Activated CD8-positive, alpha-beta T cell treated with anti-CD3 and anti-CD28 coated beads, Interleukin-2, amount 10 ng/mL, durations not matched to agents 7 days and 5 days (primary cell): ENCODE measurements around the gene USP19. TPM values are rescaled to one million over a fixed set of nuclear protein-coding genes. Genes with fewer than 3 reads are reported as not detected.
A peak's percentile ranks its signal among the peaks of the same experiment; 100 is the strongest.

Source experiments
- ATAC-seq: fragments of 150-1000 bp; cut with Tn5 transposase; one replicate; pipeline ENCODE4 v1.10.0; 2021; ENCODE audit warnings: moderate library complexity
- CTCF ChIA-PET: fragments of 350-600 bp; sonication (Branson Sonifier 250); formaldehyde crosslinking; loops from one replicate; lab custom pipeline; 2021; ENCODE audit warnings: antibody characterized with exemption; lab: Charles Lee
- POLR2A ChIA-PET: fragments of 350-600 bp; sonication (Branson Sonifier 250); formaldehyde crosslinking; loops from one replicate; lab custom pipeline; 2021; ENCODE audit warnings: antibody characterized with exemption; lab: Charles Lee
- DNase-seq: peaks from one replicate; pipeline ENCODE4 v3.0.0-alpha.2; 2020
- H3K27ac Mint-ChIP-seq: one replicate; pipeline ENCODE4 v1.8.0; 2021; ENCODE audit warnings: mild to moderate bottlenecking, mixed read lengths
- H3K27me3 Mint-ChIP-seq: one replicate; pipeline ENCODE4 v1.8.0; 2021; ENCODE audit warnings: low read depth, mixed read lengths
- H3K36me3 Mint-ChIP-seq: one replicate; pipeline ENCODE4 v1.8.0; 2021; ENCODE audit warnings: low read depth, mixed read lengths
- H3K4me1 Mint-ChIP-seq: one replicate; pipeline ENCODE4 v1.8.0; 2021; ENCODE audit warnings: low read depth, mixed read lengths
- H3K4me3 Mint-ChIP-seq: one replicate; pipeline ENCODE4 v1.8.0; 2021; ENCODE audit warnings: mild to moderate bottlenecking, mixed read lengths
- H3K9me3 Mint-ChIP-seq: one replicate; pipeline ENCODE4 v1.8.0; 2022; ENCODE audit warnings: mixed read lengths; ENCODE audit not compliant: insufficient read depth
- total RNA-seq, 2 experiments: library from RNA; stranded (reverse); gene quantifications; one replicate each; pipeline ENCODE4 v1.2.3, GENCODE V29; 2021

Gene USP19, protein sequence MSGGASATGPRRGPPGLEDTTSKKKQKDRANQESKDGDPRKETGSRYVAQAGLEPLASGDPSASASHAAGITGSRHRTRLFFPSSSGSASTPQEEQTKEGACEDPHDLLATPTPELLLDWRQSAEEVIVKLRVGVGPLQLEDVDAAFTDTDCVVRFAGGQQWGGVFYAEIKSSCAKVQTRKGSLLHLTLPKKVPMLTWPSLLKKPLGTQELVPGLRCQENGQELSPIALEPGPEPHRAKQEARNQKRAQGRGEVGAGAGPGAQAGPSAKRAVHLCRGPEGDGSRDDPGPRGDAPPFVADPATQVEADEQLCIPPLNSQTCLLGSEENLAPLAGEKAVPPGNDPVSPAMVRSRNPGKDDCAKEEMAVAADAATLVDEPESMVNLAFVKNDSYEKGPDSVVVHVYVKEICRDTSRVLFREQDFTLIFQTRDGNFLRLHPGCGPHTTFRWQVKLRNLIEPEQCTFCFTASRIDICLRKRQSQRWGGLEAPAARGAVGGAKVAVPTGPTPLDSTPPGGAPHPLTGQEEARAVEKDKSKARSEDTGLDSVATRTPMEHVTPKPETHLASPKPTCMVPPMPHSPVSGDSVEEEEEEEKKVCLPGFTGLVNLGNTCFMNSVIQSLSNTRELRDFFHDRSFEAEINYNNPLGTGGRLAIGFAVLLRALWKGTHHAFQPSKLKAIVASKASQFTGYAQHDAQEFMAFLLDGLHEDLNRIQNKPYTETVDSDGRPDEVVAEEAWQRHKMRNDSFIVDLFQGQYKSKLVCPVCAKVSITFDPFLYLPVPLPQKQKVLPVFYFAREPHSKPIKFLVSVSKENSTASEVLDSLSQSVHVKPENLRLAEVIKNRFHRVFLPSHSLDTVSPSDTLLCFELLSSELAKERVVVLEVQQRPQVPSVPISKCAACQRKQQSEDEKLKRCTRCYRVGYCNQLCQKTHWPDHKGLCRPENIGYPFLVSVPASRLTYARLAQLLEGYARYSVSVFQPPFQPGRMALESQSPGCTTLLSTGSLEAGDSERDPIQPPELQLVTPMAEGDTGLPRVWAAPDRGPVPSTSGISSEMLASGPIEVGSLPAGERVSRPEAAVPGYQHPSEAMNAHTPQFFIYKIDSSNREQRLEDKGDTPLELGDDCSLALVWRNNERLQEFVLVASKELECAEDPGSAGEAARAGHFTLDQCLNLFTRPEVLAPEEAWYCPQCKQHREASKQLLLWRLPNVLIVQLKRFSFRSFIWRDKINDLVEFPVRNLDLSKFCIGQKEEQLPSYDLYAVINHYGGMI (N-terminal part only)
- 10 to 100 TPM; 58.0 to 60.4 TPM for total RNA-seq

DNA sequence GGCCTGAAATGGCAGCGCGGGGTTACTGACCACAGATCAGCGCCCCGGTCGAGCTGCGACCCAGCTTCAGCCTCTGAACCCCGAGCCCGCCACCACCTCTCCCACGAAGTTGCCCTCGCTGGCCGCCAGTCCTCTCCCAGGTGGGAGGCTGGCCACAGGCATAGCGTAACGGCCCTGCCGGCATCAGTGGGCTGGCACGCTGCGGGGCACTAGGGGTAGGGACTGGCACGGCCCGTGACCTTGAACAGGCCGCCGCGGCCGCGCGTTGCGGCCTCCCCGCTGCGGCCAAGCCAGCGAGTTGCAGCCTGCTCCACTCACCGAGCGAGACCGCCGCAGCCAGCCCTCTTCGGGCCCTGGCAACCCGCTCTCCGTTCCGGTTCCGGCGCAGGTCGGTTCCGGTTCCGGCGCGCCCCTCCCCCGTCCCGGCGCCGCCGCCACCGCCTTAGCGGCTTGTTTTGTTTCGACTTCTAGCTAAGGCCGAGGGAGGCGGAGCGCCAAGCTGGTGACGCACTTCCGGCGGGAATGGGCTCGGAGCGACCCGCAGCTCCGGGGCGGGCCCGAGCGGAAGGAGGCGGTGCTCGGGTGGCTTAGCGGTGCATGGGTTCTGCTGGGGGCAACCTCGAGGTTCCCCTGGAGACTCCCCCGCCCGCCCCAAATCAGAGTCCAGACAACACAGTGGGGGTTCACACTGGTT, at the start of gene USP19:
Gene USP19 (minus strand): TSS at position 386 of the 694 bp plus-strand sequence. CDS start 1,678 bp downstream, outside the sequence.
- Mint-ChIP-seq H3K4me3 (peak within 1 kb of the TSS; percentile 89), H3K36me3 (peaks cover 32% of the 10 kb centered on the region), H3K27ac (peak within 1 kb of the TSS; percentile 95), H3K27me3 (no peaks in the 10 kb centered on the region), H3K4me1 (peaks cover 24% of the 10 kb centered on the region), H3K9me3 (no peaks in the 10 kb centered on the region)
- peak; percentile 91 for ATAC-seq
- DNase-seq: peak; percentile 95
- POLR2A ChIA-PET: interaction anchor here (0.5 to 4.8 kb wide), 15 partner anchors 12 to 345 kb away, joined by 3 to 65 read pairs (median 4); partner anchors contain the start of genes CCDC71, NDUFAF3, QARS1 and QRICH1
- CTCF ChIA-PET: interaction anchor here (0.9 to 2.4 kb wide), 9 partner anchors 9 to 133 kb away, joined by 3 to 11 read pairs (median 6); partner anchors contain the start of genes KLHDC8B and QRICH1

DNA sequence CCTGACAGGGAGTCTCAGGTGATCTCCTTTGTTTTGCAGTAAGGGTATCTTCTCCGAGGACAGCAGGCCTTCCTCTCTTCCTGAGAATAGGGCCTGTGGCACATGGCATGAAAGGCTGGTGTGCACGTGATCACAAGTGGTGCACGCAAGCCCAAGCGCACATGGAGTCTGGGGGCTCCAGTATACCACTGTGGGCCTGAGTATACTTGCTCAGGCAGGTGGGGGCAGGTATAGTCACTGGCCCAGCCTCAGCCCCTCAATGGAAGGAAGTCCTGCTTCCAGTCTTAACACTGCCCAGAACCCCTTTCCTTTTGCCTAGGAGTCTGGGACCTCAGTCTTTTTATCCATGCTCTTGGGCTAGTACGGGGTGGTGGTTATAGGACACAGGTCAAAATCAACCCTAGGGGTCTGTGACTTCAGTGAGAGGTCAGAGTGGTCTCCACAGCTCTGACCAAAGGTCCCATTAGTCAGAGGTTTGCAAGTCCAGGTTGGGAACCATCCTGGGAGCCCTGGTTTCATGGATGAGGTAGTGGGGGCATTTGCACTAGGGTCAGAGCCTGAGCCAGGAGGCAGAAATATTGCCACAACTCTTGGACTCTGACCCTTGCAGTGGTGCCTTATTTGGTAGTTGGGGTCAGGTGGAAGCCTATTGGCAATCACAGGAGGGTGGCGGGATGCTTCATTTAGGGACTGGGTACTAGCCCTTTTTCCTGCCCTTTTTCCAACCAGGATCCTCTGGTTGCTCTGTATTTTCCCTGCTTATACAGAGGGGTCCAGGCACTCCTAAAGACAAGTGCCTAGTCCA, 46.3 kb upstream of the USP19 start:
- ATAC-seq: no peak
- ChIA-PET CTCF (interaction anchor here (1.7 kb wide), 1 partner anchor 373 kb away, joined by 4 read pairs; no protein-coding TSS in a partner anchor), POLR2A (interaction anchor here (1.7 to 2.3 kb wide), 2 partner anchors 46 to 73 kb away, joined by 4 to 15 read pairs; partner anchors contain the start of genes QRICH1 and USP19)
- Mint-ChIP-seq H3K4me3 (peak overlapping the region; percentile 86), H3K27ac (peak overlapping the region; percentile 93), H3K27me3 (no peaks in the 10 kb centered on the region), H3K4me1 (peaks cover 43% of the 10 kb centered on the region), H3K9me3 (no peaks in the 10 kb centered on the region), H3K36me3 (peaks cover 35% of the 10 kb centered on the region)
- DNase-seq: no peak

DNA sequence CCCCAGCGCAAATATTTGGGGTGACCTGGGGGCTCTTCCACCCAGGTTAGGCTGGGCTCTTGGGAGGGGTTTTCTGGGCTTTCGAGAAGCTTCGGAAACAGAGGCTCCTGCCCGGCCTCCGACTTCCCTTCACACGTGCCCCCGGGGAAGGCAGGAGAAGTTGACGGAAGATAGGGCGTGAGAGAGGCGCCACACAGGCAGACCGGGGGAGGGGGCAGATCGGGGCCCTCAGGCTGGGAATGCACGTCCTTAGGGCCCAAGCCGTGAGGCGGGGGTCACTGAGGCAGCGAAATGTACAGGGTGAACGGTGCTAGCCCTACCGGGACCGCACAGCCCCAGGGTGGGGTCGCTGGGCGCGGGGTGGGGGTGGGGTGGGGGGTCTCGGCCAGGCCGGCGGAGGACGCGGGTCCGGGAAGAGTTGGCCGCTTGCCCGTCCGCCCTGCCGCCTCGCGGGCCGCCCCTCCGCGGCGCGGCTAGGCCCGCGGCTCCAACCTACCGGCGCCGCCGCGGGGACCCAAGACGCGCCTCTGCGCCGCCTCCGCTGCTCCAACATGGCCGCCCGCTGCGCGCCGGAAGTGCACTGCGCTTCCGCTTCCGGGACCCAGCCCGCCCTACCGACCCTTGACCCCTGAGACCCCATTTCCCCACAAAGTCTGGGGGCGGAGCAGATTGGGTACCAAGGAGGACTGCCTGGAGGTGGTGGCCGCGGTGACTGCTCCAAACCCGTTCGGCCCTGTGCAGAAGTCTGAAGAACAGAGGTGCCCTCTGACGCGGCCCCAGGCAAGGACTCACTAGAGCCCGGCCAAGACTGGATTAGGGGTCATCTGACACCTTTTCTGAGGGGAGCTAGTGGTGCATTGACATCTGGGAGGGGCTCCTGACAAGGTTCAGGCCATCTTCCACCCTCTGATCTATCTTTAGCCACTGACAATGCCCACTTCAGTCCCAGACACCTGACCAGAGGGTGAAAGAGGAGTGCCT, 45.4 kb upstream of the USP19 start, which contains the start of gene CCDC71:
Gene CCDC71 (minus strand): TSS at position 561 of the 981 bp plus-strand sequence. CDS start 2,123 bp downstream, outside the sequence.
- peaks cover 49% of the 10 kb centered on the region for H3K4me1 Mint-ChIP-seq
- no peaks in the 10 kb centered on the region for H3K27me3 Mint-ChIP-seq
- ChIA-PET POLR2A (interaction anchor here (0.7 to 2.3 kb wide), 6 partner anchors 12 to 174 kb away, joined by 3 to 15 read pairs (median 4); partner anchors contain the start of genes NDUFAF3, QRICH1, USP19 and USP4), CTCF (interaction anchor here (1.2 kb wide), 1 partner anchor 178 kb away, joined by 4 read pairs; no protein-coding TSS in a partner anchor)
- H3K36me3 Mint-ChIP-seq: peaks cover 35% of the 10 kb centered on the region
- H3K27ac Mint-ChIP-seq: peak within 1 kb of the TSS; percentile 93
- peak within 1 kb of the TSS; percentile 92 for H3K4me3 Mint-ChIP-seq
- ATAC-seq (peak; percentile 77), DNase-seq (peak; percentile 83)
- H3K9me3 Mint-ChIP-seq: no peaks in the 10 kb centered on the region

DNA sequence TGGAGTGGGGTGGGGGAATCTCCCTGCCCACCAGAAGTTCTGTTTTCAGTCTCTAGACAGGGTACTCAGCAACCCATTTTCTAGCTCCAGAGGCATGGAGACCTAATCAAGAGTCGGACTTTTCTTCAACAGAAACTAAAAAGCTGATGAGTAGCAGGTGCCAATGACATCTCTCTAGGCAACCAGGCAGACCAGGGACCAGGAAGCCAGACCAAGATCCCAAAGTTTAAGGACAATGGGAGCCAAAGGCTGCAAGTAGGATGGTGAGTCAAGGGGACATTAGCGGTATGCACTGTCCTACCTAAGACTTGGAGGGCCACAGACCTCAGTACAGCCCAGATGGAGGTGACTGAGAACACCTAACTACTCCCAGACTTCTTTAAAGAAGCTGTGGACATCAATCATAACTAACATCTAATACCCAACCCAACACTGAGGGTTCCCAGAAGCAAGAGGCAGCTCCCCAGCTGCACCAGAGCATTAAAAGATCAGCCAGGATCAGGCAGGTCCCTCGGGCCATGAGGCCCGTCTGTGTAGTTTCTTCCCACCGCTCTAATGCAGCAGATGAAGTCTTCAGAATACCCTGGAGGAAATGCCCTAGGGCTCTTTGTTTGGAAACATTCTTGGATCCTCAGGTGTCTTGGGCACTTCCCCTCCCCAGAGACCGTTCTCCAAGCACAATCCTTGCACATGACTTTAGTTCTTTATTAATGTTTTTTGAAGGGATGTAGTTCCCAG, 44.5 kb upstream of the USP19 start:
- ChIA-PET POLR2A (interaction anchor here (0.6 to 2.3 kb wide), 7 partner anchors 11 to 175 kb away, joined by 3 to 15 read pairs (median 4); partner anchors contain the start of genes NDUFAF3, QRICH1, USP19 and USP4), CTCF (interaction anchor here (1.2 to 1.3 kb wide), 2 partner anchors 44 to 177 kb away, joined by 3 to 4 read pairs; partner anchors contain the start of gene USP19)
- DNase-seq (no peak), ATAC-seq (no peak)
- Mint-ChIP-seq H3K4me1 (peaks cover 46% of the 10 kb centered on the region), H3K4me3 (peak overlapping the region; percentile 92), H3K27me3 (no peaks in the 10 kb centered on the region), H3K9me3 (no peaks in the 10 kb centered on the region), H3K36me3 (peaks cover 37% of the 10 kb centered on the region), H3K27ac (peak overlapping the region; percentile 89)

DNA sequence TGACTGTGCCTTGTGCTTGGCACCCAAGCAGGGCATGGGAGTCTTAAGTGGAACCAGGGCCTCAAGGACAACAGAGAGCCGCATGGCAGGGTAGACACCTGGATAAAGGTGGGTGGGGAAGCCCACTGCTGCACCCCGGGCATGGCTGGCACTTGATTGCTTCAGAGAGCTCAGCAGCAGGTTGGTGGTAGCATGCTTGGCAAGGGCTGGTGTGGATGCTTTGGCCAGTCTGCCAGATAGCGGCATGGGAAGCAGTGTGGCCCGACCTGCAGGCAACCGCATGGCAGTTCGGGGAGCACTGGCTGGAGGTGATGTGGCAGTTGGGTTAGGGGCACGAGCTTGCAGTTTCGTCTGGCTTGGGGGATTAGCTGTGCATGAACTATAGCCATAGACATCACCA, 43.0 kb upstream of the USP19 start:
- no peak for ATAC-seq
- Mint-ChIP-seq H3K4me3 (no peak overlapping the region), H3K4me1 (peaks cover 46% of the 10 kb centered on the region), H3K36me3 (peaks cover 37% of the 10 kb centered on the region), H3K9me3 (no peaks in the 10 kb centered on the region), H3K27me3 (no peaks in the 10 kb centered on the region), H3K27ac (no peak overlapping the region)
- CTCF ChIA-PET: no interaction called here
- DNase-seq: no peak
- POLR2A ChIA-PET: no interaction called here

DNA sequence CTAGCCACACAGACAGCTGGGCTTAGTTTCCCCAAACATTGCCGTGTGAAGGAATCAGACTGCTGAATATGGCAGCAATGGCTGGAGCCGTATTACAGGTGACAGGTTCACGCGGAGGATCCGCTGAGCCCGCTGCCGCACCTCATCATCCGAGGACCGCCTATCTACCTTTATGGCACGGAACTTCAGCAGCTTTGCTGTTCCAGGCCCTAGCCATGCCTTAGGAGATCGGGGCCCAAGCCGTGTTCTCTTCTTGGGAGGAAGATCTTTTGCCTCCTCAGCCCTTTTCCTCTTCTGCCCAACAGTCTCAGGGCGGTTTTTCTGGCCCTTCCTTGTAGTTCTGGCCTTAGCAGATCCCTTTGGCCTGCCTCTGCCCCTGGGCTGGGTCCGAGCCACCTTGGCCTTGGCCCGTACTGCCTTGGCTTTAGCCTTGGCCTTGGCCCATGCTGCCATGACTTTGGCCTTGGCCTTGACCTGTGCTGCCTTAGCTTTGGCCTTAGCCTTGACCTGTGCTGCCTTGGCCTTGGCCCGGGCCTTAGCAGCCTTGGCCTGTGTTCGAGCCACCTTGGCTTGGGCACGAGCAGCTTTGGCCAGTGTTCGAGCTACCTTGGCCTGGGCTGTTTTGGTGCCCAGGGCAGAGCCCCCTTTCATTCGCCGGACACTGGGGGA, 42.3 kb upstream of the USP19 start:
- Mint-ChIP-seq H3K36me3 (peaks cover 37% of the 10 kb centered on the region), H3K4me3 (no peak overlapping the region), H3K4me1 (peaks cover 48% of the 10 kb centered on the region), H3K27me3 (no peaks in the 10 kb centered on the region), H3K27ac (no peak overlapping the region), H3K9me3 (no peaks in the 10 kb centered on the region)
- DNase-seq: no peak
- ChIA-PET POLR2A (no interaction called here), CTCF (interaction anchor here (1.8 to 3.6 kb wide), 2 partner anchors 8 to 286 kb away, joined by 5 to 13 read pairs; partner anchors contain the start of gene KLHDC8B)
- ATAC-seq: no peak

DNA sequence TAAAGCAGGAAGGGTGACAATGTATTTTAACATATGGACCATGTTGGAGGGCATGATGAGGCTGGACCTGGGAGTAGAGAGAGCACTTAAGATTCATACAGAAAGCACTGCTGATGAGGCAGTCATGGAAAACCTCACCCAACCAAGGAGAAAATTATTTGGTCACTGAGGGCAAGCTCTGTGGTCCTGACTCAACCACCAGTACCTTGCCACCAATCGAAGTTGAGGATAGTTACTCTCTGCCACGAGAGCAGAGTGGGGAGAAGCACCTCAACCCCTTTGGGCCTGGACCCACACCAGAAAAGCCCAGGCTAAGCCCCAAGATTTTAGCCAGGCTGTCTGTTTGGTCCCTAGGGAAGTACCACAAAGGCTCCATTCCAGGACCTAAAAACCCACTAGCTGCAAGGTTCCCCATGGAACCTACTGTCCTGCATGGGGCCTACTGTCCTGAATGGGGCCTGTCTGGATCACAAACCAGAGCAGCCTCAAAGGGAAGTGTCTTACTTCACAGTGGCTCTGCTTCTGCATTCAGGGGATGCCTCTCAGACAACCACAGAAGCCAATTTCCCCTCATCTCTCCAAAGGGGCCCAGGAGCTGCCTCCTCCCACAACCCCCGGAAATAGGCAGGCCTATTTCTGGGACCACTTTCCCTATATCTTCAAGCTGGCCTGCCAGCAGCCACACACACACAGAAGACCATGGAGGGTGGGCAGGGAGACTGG, 41.3 kb upstream of the USP19 start:
- Mint-ChIP-seq H3K27me3 (no peaks in the 10 kb centered on the region), H3K4me3 (no peak overlapping the region), H3K27ac (peak overlapping the region; percentile 70), H3K4me1 (peaks cover 48% of the 10 kb centered on the region), H3K9me3 (no peaks in the 10 kb centered on the region), H3K36me3 (peaks cover 37% of the 10 kb centered on the region)
- ATAC-seq: no peak
- ChIA-PET POLR2A (no interaction called here), CTCF (interaction anchor here (1.8 to 3.6 kb wide), 2 partner anchors 9 to 287 kb away, joined by 5 to 13 read pairs; partner anchors contain the start of gene KLHDC8B)
- DNase-seq: peak; percentile 32

DNA sequence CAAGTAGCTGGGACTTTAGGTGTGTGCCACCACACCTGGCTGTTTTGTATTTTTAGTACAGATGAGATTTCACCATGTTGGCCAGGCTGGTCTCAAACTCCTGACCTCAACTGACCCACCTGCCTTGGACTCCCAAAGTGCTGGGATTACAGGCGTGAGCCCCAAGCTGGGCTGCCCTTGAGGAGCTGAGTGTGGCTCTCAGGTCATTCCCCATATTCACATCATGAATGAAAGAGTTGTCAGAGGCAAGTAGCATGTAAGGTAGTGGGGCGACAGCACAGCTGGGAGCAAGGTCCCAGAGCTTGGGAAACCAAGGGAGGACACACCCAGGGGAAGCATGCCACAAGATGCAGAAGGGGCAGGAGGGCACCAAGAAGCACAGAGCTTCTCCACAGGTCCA, 40.6 kb upstream of the USP19 start:
- no peak for ATAC-seq
- DNase-seq: no peak
- peaks cover 32% of the 10 kb centered on the region for H3K36me3 Mint-ChIP-seq
- POLR2A ChIA-PET: no interaction called here
- no peak overlapping the region for H3K27ac Mint-ChIP-seq
- peaks cover 42% of the 10 kb centered on the region for H3K4me1 Mint-ChIP-seq
- H3K27me3 Mint-ChIP-seq: no peaks in the 10 kb centered on the region
- H3K9me3 Mint-ChIP-seq: no peaks in the 10 kb centered on the region
- no peak overlapping the region for H3K4me3 Mint-ChIP-seq
- CTCF ChIA-PET: interaction anchor here (1.8 to 3.6 kb wide), 2 partner anchors 10 to 288 kb away, joined by 5 to 13 read pairs; partner anchors contain the start of gene KLHDC8B
